Endothelial cell (in vitro differentiated cells): ENCODE measurements around the gene AADACL4. TPM values are rescaled to one million over a fixed set of nuclear protein-coding genes. Genes with fewer than 3 reads are reported as not detected.

Source experiments
- DNase-seq: peaks from one replicate; pipeline ENCODE4 v3.0.0; 2021; ENCODE audit warnings: low spot score
- H3K27ac Mint-ChIP-seq: one replicate; pipeline ENCODE4 v1.8.0; 2021; ENCODE audit warnings: mixed read lengths, inconsistent platforms; ENCODE audit not compliant: unreplicated experiment
- H3K27me3 Mint-ChIP-seq: one replicate; pipeline ENCODE4 v1.8.0; 2021; ENCODE audit warnings: mild to moderate bottlenecking, moderate library complexity, mixed read lengths, inconsistent platforms; ENCODE audit not compliant: unreplicated experiment
- H3K36me3 Mint-ChIP-seq: one replicate; pipeline ENCODE4 v1.8.0; 2021; ENCODE audit warnings: mild to moderate bottlenecking, low read depth, mixed read lengths, inconsistent platforms; ENCODE audit not compliant: unreplicated experiment
- H3K4me1 Mint-ChIP-seq: one replicate; pipeline ENCODE4 v1.8.0; 2021; ENCODE audit warnings: mild to moderate bottlenecking, mixed read lengths, inconsistent platforms; ENCODE audit not compliant: unreplicated experiment
- H3K4me3 Mint-ChIP-seq: one replicate; pipeline ENCODE4 v1.8.0; 2021; ENCODE audit warnings: mild to moderate bottlenecking, mixed read lengths, inconsistent platforms; ENCODE audit not compliant: unreplicated experiment
- H3K9me3 Mint-ChIP-seq: one replicate; pipeline ENCODE4 v1.8.0; 2021; ENCODE audit warnings: mixed read lengths, inconsistent platforms; ENCODE audit not compliant: unreplicated experiment
- total RNA-seq: library from RNA; stranded (reverse); fragmentation: NEBNext Ultra II Directional; extraction: Animal tissue kit (Norgen Biotek cat#: 25700); gene quantifications from one replicate; pipeline ENCODE4 v1.2.1, GENCODE V29; 2021; ENCODE audit not compliant: unreplicated experiment
- TF ChIP-seq, protein P1 (sequence below): fragments of 200-600 bp; sonication (generic); IDR thresholded peaks from one replicate; pipeline ENCODE4 v1.5.0; 2021; ENCODE audit warnings: antibody characterized with exemption; ENCODE audit not compliant: unreplicated experiment

Gene AADACL4
- total RNA-seq, 1 donor from 2014 or later, result not detected

DNA sequence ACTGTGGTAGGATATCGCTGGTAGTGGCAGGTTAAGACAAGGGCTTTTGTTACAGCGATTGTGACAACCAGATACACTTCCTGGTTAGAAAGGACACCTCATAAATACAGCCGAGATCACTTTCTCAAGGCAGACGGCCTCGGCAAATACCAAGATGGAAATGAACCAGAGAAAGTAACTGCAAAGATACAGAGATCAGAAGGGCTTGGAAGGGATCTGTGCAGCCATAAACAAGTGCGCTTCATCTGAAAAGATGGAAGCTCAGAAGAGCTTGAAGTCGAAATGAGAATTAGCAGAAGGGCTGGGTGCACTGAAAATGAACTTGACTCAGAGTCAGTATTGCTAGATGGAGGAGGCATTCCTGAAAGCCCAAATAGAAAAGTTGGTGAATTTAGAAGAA is 32.9 kb upstream of the AADACL4 start:
- Mint-ChIP-seq H3K27me3 (peaks cover 17% of the 10 kb centered on the region), H3K4me3 (no peak overlapping the region), H3K4me1 (peaks cover 14% of the 10 kb centered on the region), H3K36me3 (peaks cover 15% of the 10 kb centered on the region), H3K27ac (no peak overlapping the region), H3K9me3 (no peaks in the 10 kb centered on the region)
- DNase-seq, result no peak
- TF ChIP-seq, protein P1, sequence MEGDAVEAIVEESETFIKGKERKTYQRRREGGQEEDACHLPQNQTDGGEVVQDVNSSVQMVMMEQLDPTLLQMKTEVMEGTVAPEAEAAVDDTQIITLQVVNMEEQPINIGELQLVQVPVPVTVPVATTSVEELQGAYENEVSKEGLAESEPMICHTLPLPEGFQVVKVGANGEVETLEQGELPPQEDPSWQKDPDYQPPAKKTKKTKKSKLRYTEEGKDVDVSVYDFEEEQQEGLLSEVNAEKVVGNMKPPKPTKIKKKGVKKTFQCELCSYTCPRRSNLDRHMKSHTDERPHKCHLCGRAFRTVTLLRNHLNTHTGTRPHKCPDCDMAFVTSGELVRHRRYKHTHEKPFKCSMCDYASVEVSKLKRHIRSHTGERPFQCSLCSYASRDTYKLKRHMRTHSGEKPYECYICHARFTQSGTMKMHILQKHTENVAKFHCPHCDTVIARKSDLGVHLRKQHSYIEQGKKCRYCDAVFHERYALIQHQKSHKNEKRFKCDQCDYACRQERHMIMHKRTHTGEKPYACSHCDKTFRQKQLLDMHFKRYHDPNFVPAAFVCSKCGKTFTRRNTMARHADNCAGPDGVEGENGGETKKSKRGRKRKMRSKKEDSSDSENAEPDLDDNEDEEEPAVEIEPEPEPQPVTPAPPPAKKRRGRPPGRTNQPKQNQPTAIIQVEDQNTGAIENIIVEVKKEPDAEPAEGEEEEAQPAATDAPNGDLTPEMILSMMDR, result no peak

DNA sequence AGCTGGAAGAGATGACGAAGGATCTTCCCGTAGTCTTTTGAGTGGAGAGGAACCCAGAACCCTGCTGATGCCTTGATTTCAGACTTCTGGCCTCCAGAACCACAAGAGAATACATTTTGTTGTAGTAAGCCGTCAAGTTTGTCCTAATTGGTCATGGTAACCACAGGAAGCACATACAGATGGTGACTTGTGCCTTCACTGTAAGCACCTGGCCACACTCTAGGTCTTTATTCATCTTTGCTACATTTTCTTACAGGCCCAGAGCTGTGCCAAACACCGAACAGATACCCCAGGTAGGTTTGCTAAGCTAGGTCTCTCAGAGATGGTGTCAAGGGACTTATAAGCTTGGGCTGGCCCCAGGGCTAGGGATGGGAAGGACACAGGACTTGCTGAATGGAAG is 30.7 kb upstream of the AADACL4 start:
- peaks cover 20% of the 10 kb centered on the region for H3K4me1 Mint-ChIP-seq

DNA sequence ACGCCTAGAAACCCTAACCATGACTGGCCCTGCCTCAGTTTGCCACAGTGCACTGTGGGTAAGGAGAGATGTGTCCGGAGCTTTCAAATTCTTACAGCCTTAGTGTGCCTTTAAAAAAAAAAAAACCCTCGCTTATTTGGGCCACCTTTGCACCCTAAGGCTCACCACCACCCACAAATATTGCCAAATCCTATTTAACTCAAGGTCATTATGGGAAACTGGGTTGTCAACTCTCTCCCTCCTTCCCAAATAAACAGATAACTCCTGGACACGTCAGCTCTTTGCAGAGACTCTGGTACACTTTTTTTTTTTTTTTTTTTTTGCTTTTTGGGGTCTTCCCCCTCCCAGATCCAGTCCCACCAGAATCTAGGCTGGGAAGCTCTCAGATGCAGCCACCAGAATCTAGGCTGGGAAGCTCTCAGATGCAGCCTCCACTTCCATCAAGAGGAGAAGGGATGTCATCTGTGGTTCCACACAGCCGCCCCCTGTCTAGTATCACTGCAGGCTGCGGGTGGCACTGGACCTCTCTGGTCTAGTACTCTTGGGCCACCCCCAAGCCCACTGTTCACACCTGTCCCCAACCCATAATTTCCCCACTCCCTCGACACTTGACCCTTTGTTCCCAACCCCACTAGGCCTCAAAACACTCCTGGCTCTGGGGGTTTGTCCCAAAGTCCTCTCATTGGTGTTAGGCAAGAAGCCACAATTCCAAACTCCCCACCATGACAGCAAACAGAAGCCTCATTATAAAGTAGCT is 29.3 kb upstream of the AADACL4 start:
- peaks cover 15% of the 10 kb centered on the region for H3K36me3 Mint-ChIP-seq
- H3K9me3 Mint-ChIP-seq, result no peaks in the 10 kb centered on the region
- H3K27ac Mint-ChIP-seq, result no peak overlapping the region
- peaks cover 29% of the 10 kb centered on the region for H3K4me1 Mint-ChIP-seq
- no peak overlapping the region for H3K4me3 Mint-ChIP-seq
- DNase-seq, result no peak
- peaks cover 23% of the 10 kb centered on the region for H3K27me3 Mint-ChIP-seq
- TF ChIP-seq, protein P1, result no peak

More for the DNA sequence above, 30.7 kb upstream of the AADACL4 start:
- no peaks in the 10 kb centered on the region for H3K9me3 Mint-ChIP-seq
- TF ChIP-seq, protein P1, result no peak
- DNase-seq, result no peak
- peaks cover 19% of the 10 kb centered on the region for H3K27me3 Mint-ChIP-seq
- no peak overlapping the region for H3K4me3 Mint-ChIP-seq
- peaks cover 15% of the 10 kb centered on the region for H3K36me3 Mint-ChIP-seq
- H3K27ac Mint-ChIP-seq, result no peak overlapping the region

DNA sequence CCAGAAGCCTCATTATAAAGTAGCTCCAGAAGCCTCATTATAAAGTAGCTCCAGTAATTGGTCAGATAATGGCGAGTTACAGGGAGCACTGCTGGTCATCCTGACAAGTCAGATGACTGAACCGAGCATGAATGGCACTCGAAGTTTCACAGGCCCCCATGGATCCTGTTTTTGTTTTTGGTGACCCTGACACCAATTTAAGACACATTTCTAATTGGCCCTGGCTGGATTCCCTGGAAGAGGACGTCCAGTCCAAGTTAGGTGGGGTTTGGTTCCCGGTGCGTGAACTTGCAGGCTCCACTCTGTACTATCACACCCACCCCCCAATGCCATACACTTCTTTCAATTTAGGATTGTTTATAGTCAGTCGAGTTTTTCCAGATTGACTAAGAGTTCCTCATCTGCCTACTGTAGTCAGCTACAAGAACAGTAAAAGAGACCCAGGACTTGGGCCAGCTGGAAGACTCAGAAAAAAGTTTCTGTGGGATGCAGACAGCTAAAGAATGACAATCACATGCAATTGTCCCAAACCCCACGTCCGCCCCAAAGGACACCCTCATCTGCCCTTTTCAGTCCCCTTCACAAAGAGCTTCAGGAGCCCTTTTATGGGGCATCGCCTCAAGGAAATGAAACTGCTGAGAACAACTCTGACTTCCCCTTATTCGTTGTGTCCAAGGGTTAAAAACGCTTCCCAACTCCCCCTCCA is 28.6 kb upstream of the AADACL4 start:
- peaks cover 22% of the 10 kb centered on the region for H3K27me3 Mint-ChIP-seq
- H3K36me3 Mint-ChIP-seq, result peaks cover 10% of the 10 kb centered on the region
- DNase-seq, result no peak
- no peaks in the 10 kb centered on the region for H3K9me3 Mint-ChIP-seq
- H3K4me1 Mint-ChIP-seq, result peaks cover 33% of the 10 kb centered on the region
- TF ChIP-seq, protein P1, result no peak
- H3K4me3 Mint-ChIP-seq, result peak overlapping the region; percentile 85
- H3K27ac Mint-ChIP-seq, result no peak overlapping the region
